ENCODE results near the gene CSNK1A1. TPM values are rescaled to one million over a fixed set of nuclear protein-coding genes. Genes with fewer than 3 reads are reported as not detected.
A peak's percentile ranks its signal among the peaks of the same experiment; 100 is the strongest.
"Not testable (repeated sequence)": the region's sequence is repeated elsewhere in the genome, so short reads cannot be mapped to it uniquely, and the experiment has no call there.

CSNK1A1 gene
- total and polyA plus RNA-seq, 2 of the 4 experiments (the other 2 are of a cell fraction) = 140 to 419 TPM

- H3K9ac ChIP-seq (ENCODE audit: low read depth, low read length); dilution Hi-C loops (cut with HindIII; ENCODE audit: low sequenced_read_pairs, unreplicated experiment); H2AK9ac ChIP-seq (replicated peaks; ENCODE audit: low read depth, low read length, poor library complexity); H4K20me1 ChIP-seq (ENCODE audit: insufficient read depth, low read length); H3K4me3 ChIP-seq (ENCODE audit: insufficient read depth, low read depth, low read length); H2AFZ ChIP-seq (replicated peaks; ENCODE audit: low read length, poor library complexity); BruUV-seq (replicated peaks); H3K4me2 ChIP-seq (ENCODE audit: low read depth, low read length); H3K9me1 ChIP-seq (ENCODE audit: insufficient read depth, low read length); H2AK5ac ChIP-seq (ENCODE audit: low read depth, low read length); H3K79me1 ChIP-seq (ENCODE audit: low read depth in 1 of 2, low read length in 2 of 2); H3K23ac ChIP-seq (ENCODE audit: low read depth, low read length); H3K14ac ChIP-seq (replicated peaks; ENCODE audit: low read depth, low read length); H3K56ac ChIP-seq (ENCODE audit: extremely low read depth, insufficient read depth, low read length); H3K27me3 ChIP-seq (ENCODE audit: control insufficient read depth, insufficient read depth, low read length); H3K9me3 ChIP-seq (ENCODE audit: control insufficient read depth, insufficient read depth, low read length); H3K36me3 ChIP-seq (ENCODE audit: control insufficient read depth, insufficient read depth, low read length): not testable (repeated sequence)
- Histone ChIP-seq H3K18ac (ENCODE audit: low read depth, low read length) (peak overlapping the region; percentile 39; the same call in 1 of the 2 replicates), H3K27ac (ENCODE audit: insufficient read depth, low read length) (peak overlapping the region; percentile 35; the same call in 1 of the 2 replicates), H3K4ac (ENCODE audit: low read depth, low read length) (peak overlapping the region; percentile 37; the same call in 1 of the 2 replicates), H4K8ac (ENCODE audit: low read depth in 2 of 2, low read length in 2 of 2) (peak overlapping the region in 1 of 2 experiments; percentile 50; a peak in 1 of 4 replicates), H3K4me1 (ENCODE audit: control insufficient read depth, insufficient read depth, low read length) (peaks cover 14% of the 10 kb centered on the region), H2BK120ac (ENCODE audit: low read depth, low read length) (peak overlapping the region; percentile 85; the same call in 1 of the 2 replicates), H2BK15ac (ENCODE audit: low read depth, low read length) (peak overlapping the region; percentile 46; the same call in 1 of the 3 replicates), H4K91ac (ENCODE audit: insufficient read depth, low read depth, low read length) (0 out of 2 replicates have a peak overlapping the region, but pooled peaks have one; percentile 31), H2BK20ac (ENCODE audit: low read depth, low read length) (peak overlapping the region; percentile 80; the same call in 1 of the 2 replicates), H2BK5ac (ENCODE audit: low read depth, low read length, poor library complexity, severe bottlenecking) (peak overlapping the region; percentile 100), H4K5ac (ENCODE audit: low read depth, low read length) (peak overlapping the region; percentile 50; the same call in 1 of the 2 replicates)
- ATAC-seq (ENCODE audit: low read depth) (peak; percentile 79), DNase-seq (peak; percentile 87)
- 15% methylated on average over 4 of the region's 15 CpGs; no CpG with 5 or more reads in 1 of the 2 experiments for WGBS, 2 experiments (ENCODE audit: extremely low coverage in 2 of 2, insufficient read length in 1 of 2)
- POLR2A ChIA-PET (ENCODE audit: unreplicated experiment) = interaction anchor here (0.6 kb wide), 1 partner anchor 119 kb away, joined by 3 read pairs; no protein-coding TSS in a partner anchor
- in situ Hi-C loops (cut with MboI; ENCODE audit: low sequenced_read_pairs) (loop anchor here (5.0 to 25.0 kb wide), 3 partner anchors 127 to 402 kb away; no protein-coding TSS in a partner anchor), intact Hi-C loops (cut with micrococcal nuclease) (loop anchor here (1.0 to 10.0 kb wide), 9 partner anchors 77 to 830 kb away; partner anchors contain the start of genes ABLIM3 and AFAP1L1)
- CTCF ChIA-PET = interaction anchor here (0.6 to 1.3 kb wide), 13 partner anchors 14 to 285 kb away, joined by 3 to 5 read pairs (median 3); partner anchors contain the start of gene CSNK1A1
- TF ChIP-seq, protein P1, sequence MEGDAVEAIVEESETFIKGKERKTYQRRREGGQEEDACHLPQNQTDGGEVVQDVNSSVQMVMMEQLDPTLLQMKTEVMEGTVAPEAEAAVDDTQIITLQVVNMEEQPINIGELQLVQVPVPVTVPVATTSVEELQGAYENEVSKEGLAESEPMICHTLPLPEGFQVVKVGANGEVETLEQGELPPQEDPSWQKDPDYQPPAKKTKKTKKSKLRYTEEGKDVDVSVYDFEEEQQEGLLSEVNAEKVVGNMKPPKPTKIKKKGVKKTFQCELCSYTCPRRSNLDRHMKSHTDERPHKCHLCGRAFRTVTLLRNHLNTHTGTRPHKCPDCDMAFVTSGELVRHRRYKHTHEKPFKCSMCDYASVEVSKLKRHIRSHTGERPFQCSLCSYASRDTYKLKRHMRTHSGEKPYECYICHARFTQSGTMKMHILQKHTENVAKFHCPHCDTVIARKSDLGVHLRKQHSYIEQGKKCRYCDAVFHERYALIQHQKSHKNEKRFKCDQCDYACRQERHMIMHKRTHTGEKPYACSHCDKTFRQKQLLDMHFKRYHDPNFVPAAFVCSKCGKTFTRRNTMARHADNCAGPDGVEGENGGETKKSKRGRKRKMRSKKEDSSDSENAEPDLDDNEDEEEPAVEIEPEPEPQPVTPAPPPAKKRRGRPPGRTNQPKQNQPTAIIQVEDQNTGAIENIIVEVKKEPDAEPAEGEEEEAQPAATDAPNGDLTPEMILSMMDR (conservative IDR thresholded peaks at IDR 0.05; ENCODE audit: low read depth, low read length) = peak; percentile 81
- TF ChIP-seq RAD21 (IDR thresholded peaks at IDR 0.05; ENCODE audit: low read length) = peak; percentile 87
- TF ChIP-seq SMC3 (IDR thresholded peaks at IDR 0.05; ENCODE audit: low read depth, low read length) = peak; percentile 74
These were observed 13.4 kb upstream of the CSNK1A1 start for GRCh38 chr5:149564542-149565140.
